GM18873 (cell line): ENCODE data around the gene PA2G4.

Experiments used
- ATAC-seq: cut with Tn5 transposase; IDR thresholded peaks from one replicate; pipeline ENCODE4 v1.9.1; 2021; ENCODE audit warnings: mild to moderate bottlenecking, moderate library complexity, moderate number of reproducible peaks; ENCODE audit not compliant: unreplicated experiment, low FRiP score

PA2G4 gene

GRCh38 chr12:56162468-56163290 lies 58.3 kb downstream of the PA2G4 start:
- no peak for ATAC-seq
